ENCODE results near the gene SORBS1. TPM values are rescaled to one million over a fixed set of nuclear protein-coding genes. Genes with fewer than 3 reads are reported as not detected.

SORBS1 gene
- total RNA-seq, 1 experiment from 2014 or later: 39.9 TPM

DNA sequence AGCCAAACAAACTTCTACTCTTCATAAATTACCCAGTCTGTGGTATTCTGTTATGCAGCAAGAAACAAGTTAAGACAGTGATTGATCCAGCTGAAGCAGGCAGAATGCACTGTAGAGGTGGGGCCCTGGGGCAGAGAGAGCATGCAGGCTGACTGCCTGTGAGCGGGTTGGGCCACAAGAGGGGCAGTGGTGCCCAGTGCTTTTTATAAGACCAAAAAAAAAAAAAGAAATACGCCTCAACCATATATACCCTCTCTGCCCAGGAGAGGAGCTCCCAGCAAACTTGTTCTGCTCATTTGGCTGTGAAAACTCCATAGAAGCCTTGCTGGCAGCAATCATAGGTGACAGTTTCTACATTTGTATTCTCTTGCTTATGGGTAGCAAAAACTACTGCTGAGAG, 104.7 kb downstream of the SORBS1 start:
- POLR2A ChIA-PET: no interaction called here
- CTCF ChIA-PET: interaction anchor here (0.6 to 1.2 kb wide), 4 partner anchors 10 to 145 kb away, joined by 3 read pairs; no protein-coding TSS in a partner anchor
- Mint-ChIP-seq H3K36me3 (no peaks in the 10 kb centered on the region), H3K4me3 (no peak overlapping the region), H3K27me3 (ENCODE audit: low read depth) (no peaks in the 10 kb centered on the region), H3K9me3 (no peaks in the 10 kb centered on the region), H3K27ac (no peak overlapping the region), H3K4me1 (peaks cover 39% of the 10 kb centered on the region)
- DNase-seq (ENCODE audit: low spot score) (no peak), ATAC-seq (peak; percentile 67)
- TF ChIP-seq, protein P1, sequence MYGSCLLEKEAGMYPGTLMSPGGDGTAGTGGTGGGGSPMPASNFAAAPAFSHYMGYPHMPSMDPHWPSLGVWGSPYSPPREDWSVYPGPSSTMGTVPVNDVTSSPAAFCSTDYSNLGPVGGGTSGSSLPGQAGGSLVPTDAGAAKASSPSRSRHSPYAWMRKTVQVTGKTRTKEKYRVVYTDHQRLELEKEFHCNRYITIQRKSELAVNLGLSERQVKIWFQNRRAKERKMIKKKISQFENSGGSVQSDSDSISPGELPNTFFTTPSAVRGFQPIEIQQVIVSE (CRISPR knock-in tag; IDR thresholded peaks at IDR 0.05; ENCODE audit: borderline replicate concordance): no peak
- TF ChIP-seq ZNF512 (CRISPR knock-in tag; IDR thresholded peaks at IDR 0.05; ENCODE audit: borderline replicate concordance) (no peak), GTF2I (CRISPR knock-in tag; conservative IDR thresholded peaks at IDR 0.05) (no peak), ZBTB21 (CRISPR knock-in tag; IDR thresholded peaks at IDR 0.05; ENCODE audit: borderline replicate concordance) (no peak), RELA (CRISPR knock-in tag; IDR thresholded peaks at IDR 0.05; ENCODE audit: borderline replicate concordance) (no peak), JAZF1 (CRISPR knock-in tag; IDR thresholded peaks at IDR 0.05) (no peak), SMAD4 (CRISPR knock-in tag; IDR thresholded peaks at IDR 0.05) (no peak), TEAD1 (CRISPR knock-in tag; IDR thresholded peaks at IDR 0.05) (no peak)
- TF ChIP-seq, protein P2, sequence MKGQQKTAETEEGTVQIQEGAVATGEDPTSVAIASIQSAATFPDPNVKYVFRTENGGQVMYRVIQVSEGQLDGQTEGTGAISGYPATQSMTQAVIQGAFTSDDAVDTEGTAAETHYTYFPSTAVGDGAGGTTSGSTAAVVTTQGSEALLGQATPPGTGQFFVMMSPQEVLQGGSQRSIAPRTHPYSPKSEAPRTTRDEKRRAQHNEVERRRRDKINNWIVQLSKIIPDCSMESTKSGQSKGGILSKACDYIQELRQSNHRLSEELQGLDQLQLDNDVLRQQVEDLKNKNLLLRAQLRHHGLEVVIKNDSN (CRISPR knock-in tag; IDR thresholded peaks at IDR 0.05): no peak

DNA sequence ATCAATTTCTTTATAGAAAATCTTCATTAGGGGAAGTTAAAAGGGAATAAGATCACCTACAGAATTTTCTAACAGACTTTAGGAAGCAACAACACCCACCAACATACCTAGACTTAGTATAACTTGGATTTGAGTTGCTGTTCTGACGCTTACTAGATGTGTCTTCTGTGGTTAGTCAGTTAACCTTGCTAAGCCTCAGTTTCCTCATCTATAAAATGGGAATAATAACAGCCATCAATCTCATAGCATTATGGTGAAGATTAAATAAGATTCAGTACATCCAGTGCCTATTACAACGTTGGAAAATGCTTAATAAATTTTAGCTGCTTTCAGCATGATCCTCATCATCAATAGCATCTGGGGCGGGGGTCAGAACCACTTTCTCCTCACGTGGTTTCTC, 106.2 kb downstream of the SORBS1 start:
- CTCF ChIA-PET: interaction anchor here (0.7 to 1.3 kb wide), 3 partner anchors 20 to 146 kb away, joined by 3 to 4 read pairs (median 3); no protein-coding TSS in a partner anchor
- no peaks in the 10 kb centered on the region for H3K36me3 Mint-ChIP-seq
- TF ChIP-seq AFF4 (CRISPR knock-in tag; IDR thresholded peaks at IDR 0.05; ENCODE audit: borderline replicate concordance): no peak
- no peak for TF ChIP-seq GABPB1 (CRISPR knock-in tag; IDR thresholded peaks at IDR 0.05)
- TF ChIP-seq ZNF423 (CRISPR knock-in tag; IDR thresholded peaks at IDR 0.05): no peak
- no peak for TF ChIP-seq ETV6 (CRISPR knock-in tag; IDR thresholded peaks at IDR 0.05)
- TF ChIP-seq ATF2 (CRISPR knock-in tag; IDR thresholded peaks at IDR 0.05; ENCODE audit: borderline replicate concordance, low read depth): no peak
- no peak for TF ChIP-seq ELF4 (CRISPR knock-in tag; IDR thresholded peaks at IDR 0.05; ENCODE audit: low read depth)
- TF ChIP-seq ZNF317 (CRISPR knock-in tag; IDR thresholded peaks at IDR 0.05; ENCODE audit: borderline replicate concordance, low read depth): no peak
- TF ChIP-seq PRRX2 (CRISPR knock-in tag; IDR thresholded peaks at IDR 0.05): no peak
- no peak for TF ChIP-seq E2F1 (CRISPR knock-in tag; IDR thresholded peaks at IDR 0.05)
- no peak for TF ChIP-seq ZNF532 (CRISPR knock-in tag; IDR thresholded peaks at IDR 0.05; ENCODE audit: borderline replicate concordance)
- TF ChIP-seq ZSCAN18 (CRISPR knock-in tag; IDR thresholded peaks at IDR 0.05): no peak

More for the DNA sequence above, 106.2 kb downstream of the SORBS1 start:
- ATAC-seq (no peak), DNase-seq (ENCODE audit: low spot score) (no peak)
- no peaks in the 10 kb centered on the region for H3K27me3 Mint-ChIP-seq (ENCODE audit: low read depth)
- peaks cover 31% of the 10 kb centered on the region for H3K4me1 Mint-ChIP-seq
- H3K27ac Mint-ChIP-seq: no peak overlapping the region
- H3K4me3 Mint-ChIP-seq: no peak overlapping the region
- no peaks in the 10 kb centered on the region for H3K9me3 Mint-ChIP-seq
- POLR2A ChIA-PET: no interaction called here

All from WTC11 (cell line).